Neural crest cell (in vitro differentiated cells): Measurements from ENCODE around the gene FASN. TPM values are rescaled to one million over a fixed set of nuclear protein-coding genes. Genes with fewer than 3 reads are reported as not detected.
"Not testable (repeated sequence)": the region's sequence is repeated elsewhere in the genome, so short reads cannot be mapped to it uniquely, and the experiment has no call there.

Experiments used
- DNase-seq: peaks from one replicate; pipeline ENCODE4 v3.0.0; 2021; ENCODE audit warnings: low read depth, mixed read lengths, low spot score
- H3K27ac Mint-ChIP-seq: one replicate; pipeline ENCODE4 v1.8.0; 2021; ENCODE audit warnings: mild to moderate bottlenecking, mixed read lengths; ENCODE audit not compliant: unreplicated experiment
- H3K27me3 Mint-ChIP-seq: 2 replicates; pipeline ENCODE4 v1.8.0; 2021; ENCODE audit warnings: low read depth, mild to moderate bottlenecking, mixed read lengths
- H3K36me3 Mint-ChIP-seq: 2 replicates; pipeline ENCODE4 v1.8.0; 2021; ENCODE audit warnings: low read depth, mild to moderate bottlenecking, mixed read lengths
- H3K4me1 Mint-ChIP-seq: 2 replicates; pipeline ENCODE4 v1.8.0; 2021; ENCODE audit warnings: mixed read lengths
- H3K4me3 Mint-ChIP-seq: one replicate; pipeline ENCODE4 v1.8.0; 2021; ENCODE audit warnings: mild to moderate bottlenecking, mixed read lengths
- H3K9me3 Mint-ChIP-seq: 2 replicates; pipeline ENCODE4 v1.8.0; 2021; ENCODE audit warnings: mixed read lengths
- total RNA-seq: library from RNA; stranded (reverse); gene quantifications from 2 replicates; pipeline ENCODE4 v1.2.1, GENCODE V29; 2021
- TF ChIP-seq, protein P1 (sequence below): fragments of 200-600 bp; sonication (generic); conservative IDR thresholded peaks from 2 replicates; pipeline ENCODE4 v1.5.0; 2021; ENCODE audit warnings: antibody characterized with exemption, mild to moderate bottlenecking

The FASN gene
- total RNA-seq, 1 donor from 2014 or later: 839 TPM

DNA sequence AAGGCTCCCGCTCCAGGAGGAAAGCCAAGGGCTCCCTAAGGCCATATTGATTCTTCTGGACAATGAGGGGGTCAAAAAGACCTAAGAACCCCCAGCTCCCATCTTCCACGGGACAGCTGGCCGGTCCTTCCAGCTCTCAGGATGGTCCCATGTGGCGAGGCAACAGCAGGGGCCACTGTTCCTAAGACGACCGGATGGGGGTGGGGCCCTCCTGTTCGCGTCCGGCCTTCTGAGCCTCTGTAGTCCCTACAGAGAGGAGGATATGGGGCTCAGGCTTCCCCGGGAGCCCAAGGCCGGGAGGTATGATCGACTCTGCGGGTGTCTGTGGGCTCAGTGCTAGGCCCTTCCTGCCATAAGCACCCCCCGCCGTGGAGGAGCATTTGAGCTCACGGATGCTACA lies 54.5 kb downstream of the FASN start:
- Mint-ChIP-seq H3K27me3 (no peaks in the 10 kb centered on the region), H3K27ac (no peak overlapping the region), H3K4me1 (peaks cover 16% of the 10 kb centered on the region), H3K9me3 (no peaks in the 10 kb centered on the region), H3K36me3 (peaks cover 5% of the 10 kb centered on the region), H3K4me3 (no peak overlapping the region)
- DNase-seq: no peak
- TF ChIP-seq, protein P1, sequence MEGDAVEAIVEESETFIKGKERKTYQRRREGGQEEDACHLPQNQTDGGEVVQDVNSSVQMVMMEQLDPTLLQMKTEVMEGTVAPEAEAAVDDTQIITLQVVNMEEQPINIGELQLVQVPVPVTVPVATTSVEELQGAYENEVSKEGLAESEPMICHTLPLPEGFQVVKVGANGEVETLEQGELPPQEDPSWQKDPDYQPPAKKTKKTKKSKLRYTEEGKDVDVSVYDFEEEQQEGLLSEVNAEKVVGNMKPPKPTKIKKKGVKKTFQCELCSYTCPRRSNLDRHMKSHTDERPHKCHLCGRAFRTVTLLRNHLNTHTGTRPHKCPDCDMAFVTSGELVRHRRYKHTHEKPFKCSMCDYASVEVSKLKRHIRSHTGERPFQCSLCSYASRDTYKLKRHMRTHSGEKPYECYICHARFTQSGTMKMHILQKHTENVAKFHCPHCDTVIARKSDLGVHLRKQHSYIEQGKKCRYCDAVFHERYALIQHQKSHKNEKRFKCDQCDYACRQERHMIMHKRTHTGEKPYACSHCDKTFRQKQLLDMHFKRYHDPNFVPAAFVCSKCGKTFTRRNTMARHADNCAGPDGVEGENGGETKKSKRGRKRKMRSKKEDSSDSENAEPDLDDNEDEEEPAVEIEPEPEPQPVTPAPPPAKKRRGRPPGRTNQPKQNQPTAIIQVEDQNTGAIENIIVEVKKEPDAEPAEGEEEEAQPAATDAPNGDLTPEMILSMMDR: no peak

DNA sequence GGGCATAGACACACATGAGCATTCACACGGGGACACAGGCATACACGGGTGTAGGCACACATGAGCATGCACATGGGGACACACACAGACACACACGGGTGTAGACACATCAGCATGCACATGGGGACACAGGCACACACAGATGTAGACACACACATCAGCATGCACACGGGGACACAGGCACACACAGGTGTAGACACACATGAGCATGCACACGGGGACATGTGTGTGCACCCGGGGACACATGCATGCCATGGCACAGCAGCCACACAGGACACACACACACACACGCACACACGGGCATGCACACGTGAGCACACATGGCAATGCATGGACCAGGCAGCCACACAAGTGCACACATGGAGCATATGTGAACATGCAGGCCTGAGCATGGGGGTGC lies 55.4 kb downstream of the FASN start:
- Mint-ChIP-seq H3K27me3 (no peaks in the 10 kb centered on the region), H3K9me3 (no peaks in the 10 kb centered on the region), H3K4me1 (peaks cover 21% of the 10 kb centered on the region), H3K4me3 (no peak overlapping the region), H3K27ac (no peak overlapping the region), H3K36me3 (peaks cover 4% of the 10 kb centered on the region)
- DNase-seq: no peak
- TF ChIP-seq, protein P1: no peak

DNA sequence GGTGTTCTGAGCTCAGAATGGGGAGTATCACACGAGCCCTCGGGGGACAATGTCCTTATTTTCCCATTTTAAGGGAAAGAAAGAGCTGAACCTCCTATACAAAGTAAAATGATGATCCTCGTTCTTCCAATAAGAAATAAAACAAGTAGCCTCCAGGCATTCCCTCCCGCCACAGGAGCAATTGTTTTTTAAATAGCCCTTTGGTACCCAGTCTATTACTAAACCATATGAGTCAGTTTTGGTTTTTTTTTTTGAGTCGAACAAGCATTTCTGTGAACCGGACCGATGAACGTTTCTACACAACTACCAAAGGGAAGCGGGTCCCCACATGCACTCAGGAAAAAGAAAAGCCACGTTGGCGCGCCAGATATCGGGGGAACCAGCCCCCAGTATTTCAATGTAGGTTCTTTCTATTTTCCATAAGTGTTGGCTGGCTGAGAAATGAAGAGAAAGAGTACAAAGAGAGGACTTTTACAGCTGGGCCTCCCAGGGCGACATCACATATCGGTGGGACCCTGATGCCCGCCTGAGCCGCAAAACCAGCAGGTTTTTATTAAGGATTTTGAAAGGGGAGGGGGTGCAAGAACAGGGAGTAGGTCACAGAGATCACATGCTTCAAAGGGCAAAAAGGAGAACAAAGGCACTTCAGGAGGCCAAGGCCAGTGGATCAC lies 56.8 kb downstream of the FASN start:
- Mint-ChIP-seq H3K27ac (no peak overlapping the region), H3K4me1 (peaks cover 25% of the 10 kb centered on the region), H3K36me3 (no peaks in the 10 kb centered on the region), H3K4me3 (peak overlapping the region; percentile 48), H3K27me3 (no peaks in the 10 kb centered on the region), H3K9me3 (no peaks in the 10 kb centered on the region)
- TF ChIP-seq, protein P1: no peak
- no peak for DNase-seq

DNA sequence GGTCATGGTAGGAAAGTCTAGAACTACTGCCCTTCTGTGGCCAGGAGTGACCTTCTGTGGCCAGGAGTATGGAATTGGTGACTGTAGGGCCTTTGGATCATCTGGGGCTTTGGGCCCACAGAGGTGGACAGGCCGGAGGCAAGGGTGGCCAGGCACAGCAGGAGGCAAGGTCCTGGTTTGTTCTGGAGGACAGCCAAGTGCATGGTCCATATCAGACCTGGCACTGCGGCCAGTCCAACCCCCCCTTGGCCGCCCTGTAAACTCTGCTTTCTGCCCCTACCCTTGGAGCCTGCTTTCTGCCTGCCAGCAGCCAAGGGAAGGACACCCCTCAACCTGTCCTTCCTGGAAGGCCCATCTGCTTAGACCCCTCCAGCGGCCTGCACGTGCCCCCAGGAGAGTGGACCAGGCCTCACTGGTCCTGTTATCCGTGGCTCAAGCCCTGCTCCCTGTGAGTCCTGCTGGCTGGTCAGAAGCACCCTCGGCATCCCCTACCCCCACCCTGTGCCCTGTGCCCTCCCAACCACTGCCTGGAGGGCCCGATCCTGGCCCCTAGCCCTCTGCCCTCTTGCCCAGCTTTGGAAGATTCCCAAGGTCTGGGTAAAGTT lies 58.2 kb downstream of the FASN start:
- no peaks in the 10 kb centered on the region for H3K27me3 Mint-ChIP-seq
- H3K4me1 Mint-ChIP-seq: peaks cover 33% of the 10 kb centered on the region
- TF ChIP-seq, protein P1: no peak
- peak overlapping the region; percentile 71 for H3K4me3 Mint-ChIP-seq
- H3K36me3 Mint-ChIP-seq: no peaks in the 10 kb centered on the region
- no peak for DNase-seq
- no peak overlapping the region for H3K27ac Mint-ChIP-seq
- H3K9me3 Mint-ChIP-seq: no peaks in the 10 kb centered on the region

DNA sequence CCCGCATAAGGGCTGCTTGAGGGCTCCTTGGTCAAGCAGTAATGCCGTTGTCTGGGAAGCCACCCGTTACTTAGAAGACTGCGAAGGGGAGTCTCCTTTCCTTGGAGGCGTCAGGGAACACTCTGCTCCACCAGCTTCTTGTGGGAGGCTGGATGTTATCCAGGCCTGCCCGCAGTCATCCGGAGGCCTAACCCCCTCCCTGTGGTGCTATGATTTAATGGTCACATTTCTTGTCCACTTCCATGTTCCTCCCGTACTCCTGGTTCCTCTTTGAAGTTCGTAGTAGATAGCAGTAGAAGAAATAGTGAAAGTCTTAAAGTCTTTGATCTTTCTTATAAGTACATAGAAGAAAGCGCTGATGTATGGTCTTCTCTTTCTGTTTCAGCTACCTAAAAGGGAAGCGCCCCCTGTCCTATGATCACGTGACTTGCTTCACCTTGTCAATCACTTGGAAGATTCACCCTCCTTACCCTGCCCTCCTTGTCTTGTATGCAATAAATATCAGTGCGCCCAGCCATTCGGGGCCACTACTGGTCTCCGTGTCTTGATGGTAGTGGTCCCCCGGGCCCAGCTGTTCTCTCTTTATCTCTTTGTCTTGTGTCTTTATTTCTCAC lies 59.1 kb downstream of the FASN start:
- Mint-ChIP-seq H3K27ac (peak overlapping the region; percentile 91), H3K4me3 (peak overlapping the region; percentile 71), H3K4me1 (peaks cover 36% of the 10 kb centered on the region)
- not testable (repeated sequence) for DNase-seq, H3K36me3 Mint-ChIP-seq, H3K9me3 Mint-ChIP-seq, H3K27me3 Mint-ChIP-seq

DNA sequence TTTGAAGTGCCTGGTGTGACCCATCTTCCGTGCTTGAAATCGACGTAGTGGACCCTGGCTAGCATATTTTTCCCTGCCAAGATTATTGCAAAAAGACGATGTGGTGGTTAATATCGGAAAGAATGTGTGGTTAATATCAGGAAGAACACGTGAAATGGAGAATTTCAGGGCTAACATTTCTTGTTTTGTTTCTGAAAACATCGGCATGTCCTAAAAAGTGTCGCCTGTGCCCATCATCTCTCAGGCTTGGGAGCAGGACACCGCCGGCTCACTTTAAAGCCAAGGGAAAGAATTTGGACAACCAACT lies 60.2 kb downstream of the FASN start:
- TF ChIP-seq, protein P1: no peak
- Mint-ChIP-seq H3K9me3 (no peaks in the 10 kb centered on the region), H3K4me3 (peak overlapping the region; percentile 88), H3K27ac (peak overlapping the region; percentile 98), H3K36me3 (no peaks in the 10 kb centered on the region), H3K27me3 (peaks cover 2% of the 10 kb centered on the region), H3K4me1 (peaks cover 36% of the 10 kb centered on the region)
- DNase-seq: no peak
